KBM-7 (cell line): ENCODE measurements around the gene EFHD1.
"Not testable (repeated sequence)": the region's sequence is repeated elsewhere in the genome, so short reads cannot be mapped to it uniquely, and the experiment has no call there.

Source experiments
- DNase-seq: peaks from one replicate; pipeline ENCODE4 v3.0.0-alpha.2; 2015
- in situ Hi-C: fragments of 300-500 bp; cut with MboI; formaldehyde crosslinking; loops from 2 replicates; pipeline ENCODE4 v1.14.3; 2020; ENCODE audit warnings: low sequenced_read_pairs, low pct_unique_long_range_greater_than_20kb, mixed read lengths

The EFHD1 gene

GRCh38 chr2:232680006-232680405 lies 46.6 kb downstream of the EFHD1 start:
- DNase-seq: no peak
- in situ Hi-C loops: no loop called here

DNA sequence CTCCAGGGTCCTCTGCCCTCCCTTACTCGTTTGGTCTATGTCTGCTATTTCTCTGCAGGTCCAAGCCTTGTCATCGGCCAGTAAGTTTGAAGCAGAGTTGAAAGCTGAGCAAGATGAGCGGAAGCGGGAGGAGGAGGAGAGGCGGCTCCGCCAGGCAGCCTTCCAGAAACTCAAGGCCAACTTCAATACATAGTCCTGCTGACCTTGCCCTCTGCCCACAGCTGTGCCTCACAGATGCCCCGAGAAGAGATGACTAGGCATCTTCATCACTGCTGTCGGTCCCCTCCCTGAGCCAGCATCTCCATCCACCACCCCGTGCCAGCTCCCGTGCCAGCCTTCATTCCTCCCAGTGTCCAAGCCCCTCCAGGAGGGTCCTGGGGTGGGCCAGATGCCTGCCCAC lies 48.1 kb downstream of the EFHD1 start:
- in situ Hi-C loops: no loop called here

DNA sequence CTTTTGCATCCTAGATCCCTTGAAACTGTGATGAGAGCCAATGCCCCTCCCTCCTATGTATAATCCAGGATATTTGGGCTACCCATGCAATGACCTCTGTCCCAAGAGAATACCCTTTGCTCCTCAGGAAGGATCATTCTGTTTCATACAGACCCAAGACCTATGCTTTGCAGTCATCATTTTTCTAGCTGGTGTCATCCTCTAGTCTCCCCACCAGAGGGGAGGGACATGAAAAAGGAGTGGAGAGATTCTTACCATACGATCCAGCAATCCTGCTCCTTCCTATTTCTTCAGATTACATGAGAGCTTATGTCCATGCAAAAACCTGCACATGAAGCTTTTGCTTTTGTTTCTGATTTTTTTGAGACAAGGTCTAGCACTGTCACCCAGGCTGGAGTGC lies 50.0 kb downstream of the EFHD1 start:
- in situ Hi-C loops: no loop called here
- no peak for DNase-seq

More for the DNA sequence above, 48.1 kb downstream of the EFHD1 start:
- no peak for DNase-seq

DNA sequence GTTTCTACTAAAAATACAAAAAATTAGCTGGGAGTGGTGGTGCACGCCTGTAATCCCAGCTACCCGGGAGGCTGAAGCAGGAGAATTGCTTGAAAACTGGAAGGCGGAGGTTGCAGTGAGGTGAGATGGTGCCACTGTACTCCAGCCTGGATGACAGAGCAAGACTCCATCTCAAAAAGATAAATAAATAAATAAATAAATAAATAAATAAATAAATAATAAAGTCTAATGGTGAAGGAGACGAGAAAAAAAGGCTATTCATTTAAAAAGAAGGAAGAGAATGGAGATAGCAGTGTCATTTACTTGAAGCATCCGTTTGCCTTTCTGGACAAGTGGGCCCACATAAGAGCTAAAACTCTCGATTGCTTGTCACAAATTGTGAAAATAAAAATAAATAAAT lies 52.0 kb downstream of the EFHD1 start:
- DNase-seq, in situ Hi-C loops: not testable (repeated sequence)

GRCh38 chr2:232687382-232688160 lies 54.2 kb downstream of the EFHD1 start:
- in situ Hi-C loops: no loop called here
- no peak for DNase-seq

- in situ Hi-C loops: no loop called here
- DNase-seq: no peak
These were observed 54.8 kb downstream of the EFHD1 start for GRCh38 chr2:232688201-232688600.

DNA sequence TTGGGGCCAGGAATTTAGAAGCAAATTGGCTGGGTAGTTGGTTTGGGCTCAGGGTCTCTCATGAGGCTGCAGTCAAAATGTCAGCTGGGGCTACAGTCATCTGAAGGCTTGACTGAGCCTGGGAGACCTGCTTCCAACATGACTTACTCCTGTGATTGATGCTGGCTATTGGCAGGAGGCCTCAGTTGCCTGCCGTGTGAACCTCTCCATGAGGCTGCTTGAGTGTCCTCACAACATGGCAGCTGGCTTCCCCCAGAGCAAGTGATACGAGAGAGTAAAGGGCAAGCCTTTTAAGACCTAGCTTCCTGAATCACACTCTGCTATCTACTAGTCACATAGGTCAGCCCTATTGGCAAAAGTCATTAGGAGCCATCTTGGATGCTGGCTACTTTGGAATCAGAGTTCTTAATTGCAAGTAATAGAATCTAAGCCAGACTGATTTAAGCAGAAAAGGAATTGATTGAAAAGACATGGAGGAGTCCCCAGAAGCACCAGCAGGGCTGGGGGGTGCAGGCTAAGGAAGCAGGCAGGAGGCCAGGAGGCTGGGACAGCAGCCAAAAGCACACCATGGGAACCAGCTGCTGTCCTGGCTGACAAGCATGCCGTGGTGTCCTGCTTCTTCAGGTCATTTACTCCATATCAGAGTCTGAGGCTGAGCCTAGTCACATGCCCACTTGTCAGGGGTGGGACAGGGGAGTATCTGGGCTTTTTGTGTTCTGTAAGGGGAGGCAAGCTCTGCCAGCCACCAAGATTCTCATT lies 55.9 kb downstream of the EFHD1 start:
- in situ Hi-C loops: no loop called here
- DNase-seq: no peak

DNA sequence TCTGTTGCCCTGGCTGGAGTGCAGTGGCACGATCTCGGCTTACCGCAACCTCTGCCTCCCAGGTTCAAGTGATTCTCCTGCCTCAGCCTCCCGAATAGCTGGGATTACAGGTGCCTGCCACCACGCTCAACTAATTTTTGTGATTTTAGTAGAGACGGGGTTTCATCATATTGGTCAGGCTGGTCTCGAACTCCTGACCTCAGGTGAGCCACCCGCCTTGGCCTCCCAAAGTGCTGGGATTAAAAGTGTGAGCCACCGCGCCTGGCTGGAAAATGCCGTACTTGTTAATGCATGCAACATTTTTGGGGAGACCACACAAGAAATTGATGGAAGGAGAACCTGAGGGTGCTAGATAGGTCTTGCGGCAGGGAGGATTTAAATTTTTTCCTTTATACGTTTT lies 57.7 kb downstream of the EFHD1 start:
- in situ Hi-C loops, DNase-seq: not testable (repeated sequence)

- no peak for DNase-seq
- in situ Hi-C loops: no loop called here
These were observed 59.9 kb downstream of the EFHD1 start for GRCh38 chr2:232693344-232693743.

GRCh38 chr2:232696609-232697058 lies 63.2 kb downstream of the EFHD1 start:
- in situ Hi-C loops: no loop called here
- DNase-seq: no peak

GRCh38 chr2:232697059-232697806 lies 63.8 kb downstream of the EFHD1 start, which contains the start of gene GIGYF2:
TSS of gene GIGYF2 (plus strand) at chr2:232697331. CDS start at chr2:232735198, 37,867 bp downstream.
- peak; percentile 95 for DNase-seq
- in situ Hi-C loops: no loop called here

GRCh38 chr2:232697807-232698110 lies 64.4 kb downstream of the EFHD1 start:
- in situ Hi-C loops: no loop called here

GRCh38 chr2:232698556-232699091 lies 65.2 kb downstream of the EFHD1 start:
- no peak for DNase-seq
- in situ Hi-C loops: no loop called here

More at GRCh38 chr2:232697807-232698110, 64.4 kb downstream of the EFHD1 start:
- no peak for DNase-seq

DNA sequence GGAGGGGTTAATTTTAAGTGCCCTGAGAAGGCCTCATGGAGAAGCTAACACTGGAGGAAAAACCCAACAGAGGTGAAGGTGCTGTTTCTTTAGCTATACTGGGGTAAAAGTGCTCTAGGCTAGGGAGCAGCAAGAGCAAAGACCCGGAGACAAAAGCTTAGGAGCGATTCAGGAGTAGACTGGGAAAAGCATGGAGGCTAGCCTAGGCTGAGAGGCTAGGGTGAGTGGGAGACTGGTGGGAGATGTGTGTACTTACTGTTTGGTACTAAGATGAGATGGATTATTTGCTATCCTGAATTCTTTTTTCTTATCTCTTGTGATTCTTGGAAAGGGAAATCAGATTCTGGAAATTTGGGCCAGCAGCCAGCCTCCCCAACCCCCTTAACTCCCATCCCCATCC lies 65.7 kb downstream of the EFHD1 start:
- in situ Hi-C loops: no loop called here
- DNase-seq: no peak

DNA sequence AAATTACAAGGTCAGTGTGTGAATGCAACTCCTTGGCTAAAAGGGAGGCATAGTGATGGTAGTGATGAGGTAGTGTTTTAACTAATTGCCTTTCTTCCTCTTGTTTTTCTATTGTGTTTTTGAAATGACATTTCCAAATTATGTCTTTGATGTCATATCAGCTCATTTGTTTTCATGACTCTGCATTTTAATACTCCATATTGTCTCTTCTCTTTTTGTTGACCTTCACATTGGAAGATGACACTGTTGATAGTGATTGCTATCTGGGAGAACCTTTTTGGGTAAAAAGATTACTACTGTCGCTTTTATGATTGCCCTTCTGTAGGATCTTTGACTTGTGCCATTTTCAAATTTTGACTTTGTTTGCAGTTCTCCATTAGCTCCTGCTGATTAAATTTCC lies 66.8 kb downstream of the EFHD1 start:
- DNase-seq: no peak
- in situ Hi-C loops: no loop called here

- in situ Hi-C loops: no loop called here
- no peak for DNase-seq
These were observed 73.7 kb downstream of the EFHD1 start for GRCh38 chr2:232707076-232707475.

DNA sequence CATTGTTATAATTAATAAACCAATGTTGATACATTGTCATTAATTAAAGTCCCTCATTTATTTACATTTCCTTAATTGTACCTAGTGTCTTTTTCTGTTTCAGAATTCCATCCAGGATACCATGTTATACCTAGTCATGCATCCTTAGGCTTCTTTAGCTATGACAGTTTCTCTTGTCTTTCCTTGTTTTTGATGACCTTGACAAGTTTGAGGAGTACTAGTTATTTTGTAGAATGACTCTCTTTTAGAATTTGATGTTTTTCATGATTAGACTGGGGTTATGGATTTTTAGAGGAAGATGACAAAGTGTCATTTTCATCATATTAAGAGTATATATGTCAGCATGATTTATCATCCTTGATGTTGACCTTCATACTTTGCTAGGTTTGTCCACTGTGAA lies 80.1 kb downstream of the EFHD1 start:
- in situ Hi-C loops: no loop called here
- no peak for DNase-seq

DNA sequence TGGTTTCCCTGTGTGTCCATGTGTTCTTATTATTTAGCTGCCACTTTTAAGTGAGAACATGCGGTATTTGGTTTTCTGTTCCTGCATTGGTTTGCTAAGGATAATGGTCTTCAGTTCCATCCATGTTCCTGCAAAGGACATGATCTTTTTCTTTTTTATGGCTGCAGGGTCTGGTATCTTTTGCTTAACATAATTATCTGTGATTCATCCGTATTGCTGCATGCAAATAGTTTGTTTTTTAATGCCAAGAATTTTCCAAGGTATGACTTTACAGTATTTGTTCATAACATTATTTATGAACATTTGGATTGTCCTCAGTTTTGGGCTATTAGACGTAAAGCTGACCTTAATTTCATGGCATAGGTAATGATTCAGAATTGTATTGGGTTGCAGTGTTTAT lies 81.6 kb downstream of the EFHD1 start:
- DNase-seq: no peak
- in situ Hi-C loops: no loop called here

DNA sequence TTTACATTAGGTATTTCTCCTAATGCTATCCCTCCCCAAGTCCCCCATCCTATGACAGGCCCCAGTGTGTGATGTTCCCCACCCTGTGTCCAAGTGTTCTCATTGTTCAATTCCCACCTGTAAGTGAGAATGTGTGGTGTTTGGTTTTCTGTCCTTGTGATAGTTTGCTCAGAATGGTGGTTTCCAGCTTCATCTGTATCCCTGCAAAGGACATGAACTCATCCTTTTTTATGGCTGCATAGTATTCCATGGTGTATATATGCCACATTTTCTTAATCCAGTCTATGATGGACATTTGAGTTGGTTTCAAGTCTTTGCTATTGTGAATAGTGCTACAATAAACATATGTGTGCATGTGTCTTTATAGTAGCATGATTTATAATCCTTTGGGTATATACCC lies 86.7 kb downstream of the EFHD1 start:
- in situ Hi-C loops, DNase-seq: not testable (repeated sequence)

DNA sequence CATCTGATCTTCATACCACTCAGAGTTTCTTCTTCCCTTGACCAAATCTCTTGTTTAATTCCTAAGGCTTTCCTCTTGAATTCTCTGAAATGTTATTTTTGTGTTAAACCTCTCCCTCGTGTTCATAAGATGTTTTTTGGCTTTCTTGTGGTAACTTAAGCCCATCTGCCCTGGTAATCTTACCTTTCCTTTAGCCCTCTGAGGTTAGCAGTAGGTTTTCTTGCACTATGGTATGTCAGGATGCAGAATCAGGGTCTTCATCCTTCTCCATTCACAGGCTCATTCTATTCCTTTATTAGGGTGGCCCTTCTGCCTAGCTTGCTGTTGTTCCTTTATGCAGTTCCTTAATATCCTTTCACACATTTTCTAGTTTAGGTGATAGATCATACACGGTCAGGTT lies 87.9 kb downstream of the EFHD1 start:
- DNase-seq: no peak
- in situ Hi-C loops: no loop called here
